AG04449 (cell line): ENCODE results near the gene CACNB4.
A peak's percentile ranks its signal among the peaks of the same experiment; 100 is the strongest.

Experiments
- CTCF ChIA-PET: fragments of 350-600 bp; formaldehyde crosslinking; extraction: SDS; loops from one replicate; lab custom pipeline; 2021; ENCODE audit warnings: antibody characterized with exemption; lab: Yijun Ruan, JAX
- POLR2A ChIA-PET: fragments of 400-600, 350-600 bp; formaldehyde crosslinking; extraction: SDS; loops from one replicate; lab custom pipeline; 2020; ENCODE audit warnings: antibody characterized with exemption, inconsistent platforms; lab: Yijun Ruan, JAX
- DNase-seq: peaks from one replicate; pipeline ENCODE4 v3.0.0-alpha.2; 2010; ENCODE audit warnings: low read depth, low spot score
- H3K4me3 ChIP-seq: 2 replicates; pipeline ENCODE4 v1.5.1; 2011; ENCODE audit warnings: low read depth, mild to moderate bottlenecking, control low read depth, low read length
- CTCF ChIP-seq: IDR thresholded peaks from one replicate; pipeline ENCODE4 v1.5.1; 2011; ENCODE audit warnings: mild to moderate bottlenecking, moderate library complexity, low read length, control low read depth, inconsistent platforms; ENCODE audit not compliant: insufficient read depth; ENCODE audit errors: missing control alignments

CACNB4 gene

GRCh38 chr2:152062125-152063091 lies 36.4 kb downstream of the CACNB4 start:
- peak; percentile 55 for DNase-seq
- no peak for TF ChIP-seq CTCF
- no peak overlapping the region for H3K4me3 ChIP-seq
- CTCF ChIA-PET: interaction anchor here (0.6 to 1.6 kb wide), 5 partner anchors 10 to 114 kb away, joined by 3 to 5 read pairs (median 3); no protein-coding TSS in a partner anchor
- POLR2A ChIA-PET: no interaction called here

- CTCF ChIA-PET: no interaction called here
- no peak for DNase-seq
- no peak overlapping the region for H3K4me3 ChIP-seq
- no peak for TF ChIP-seq CTCF
- POLR2A ChIA-PET: no interaction called here
Measured at GRCh38 chr2:152061383-152061782, 37.5 kb downstream of the CACNB4 start.

- POLR2A ChIA-PET: no interaction called here
Measured at GRCh38 chr2:152058655-152059054, 40.2 kb downstream of the CACNB4 start.

DNA sequence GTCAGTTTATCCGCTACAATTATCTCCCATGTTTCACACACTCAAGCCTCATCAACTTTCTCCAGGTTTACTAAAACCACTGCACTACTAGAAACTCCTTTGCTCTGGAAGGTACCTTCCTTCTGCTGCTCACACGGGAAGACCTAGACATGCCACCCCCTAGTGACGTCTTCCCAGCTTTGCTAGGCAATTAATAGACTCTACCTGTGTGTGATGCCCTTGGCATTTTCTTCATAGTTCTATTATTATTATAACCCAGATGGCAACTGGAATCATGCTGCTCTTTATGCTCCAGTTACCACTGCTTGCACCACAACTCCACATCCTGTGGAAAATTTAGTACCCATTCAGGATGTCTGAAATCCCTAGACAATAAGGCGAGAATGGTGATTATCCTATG lies 42.4 kb downstream of the CACNB4 start:
- CTCF ChIA-PET: interaction anchor here (5.1 kb wide), 1 partner anchor 31 kb away, joined by 25 read pairs; no protein-coding TSS in a partner anchor
- no peak for TF ChIP-seq CTCF
- no peak for DNase-seq
- H3K4me3 ChIP-seq: no peak overlapping the region
- POLR2A ChIA-PET: no interaction called here

More at GRCh38 chr2:152058655-152059054, 40.2 kb downstream of the CACNB4 start:
- no peak for TF ChIP-seq CTCF
- CTCF ChIA-PET: interaction anchor here (5.1 kb wide), 1 partner anchor 33 kb away, joined by 25 read pairs; no protein-coding TSS in a partner anchor
- DNase-seq: no peak
- H3K4me3 ChIP-seq: no peak overlapping the region

- ChIA-PET POLR2A (no interaction called here), CTCF (interaction anchor here (5.1 kb wide), 1 partner anchor 30 kb away, joined by 25 read pairs; no protein-coding TSS in a partner anchor)
- no peak overlapping the region for H3K4me3 ChIP-seq
- TF ChIP-seq CTCF: no peak
- DNase-seq: no peak
Measured at GRCh38 chr2:152055366-152056108, 43.3 kb downstream of the CACNB4 start.
